HL-60 (cell line): ENCODE measurements around the gene BIRC7.

Experiments
- DNase-seq, 2 experiments: peaks; one replicate each; pipeline ENCODE4 v3.0.0-alpha.2; 2010 to 2020; ENCODE audit warnings: low read depth in 1 of 2, low spot score in 1 of 2
- H3K27ac ChIP-seq: fragments of 250-450 bp; sonication (Bioruptor Pico); replicated peaks from 2 replicates; pipeline ENCODE4 v1.5.1; 2020; ENCODE audit warnings: mild to moderate bottlenecking, moderate library complexity
- H3K27me3 ChIP-seq: fragments of 250-450 bp; sonication (Bioruptor Pico); 2 replicates; pipeline ENCODE4 v1.5.1; 2021; ENCODE audit warnings: mild to moderate bottlenecking, moderate library complexity; ENCODE audit not compliant: insufficient read depth, poor library complexity, severe bottlenecking
- H3K4me3 ChIP-seq: replicated peaks from 2 replicates; pipeline ENCODE4 v1.5.1; 2011; ENCODE audit warnings: mild to moderate bottlenecking, control low read depth, low read length; ENCODE audit not compliant: insufficient read depth
- CTCF ChIP-seq: IDR thresholded peaks from one replicate; pipeline ENCODE4 v1.5.1; 2011; ENCODE audit warnings: low read length, control low read depth, inconsistent platforms; ENCODE audit not compliant: insufficient read depth
- GABPA ChIP-seq: IDR thresholded peaks from 2 replicates; pipeline ENCODE4 v1.6.1; 2012; ENCODE audit warnings: low read depth
- POLR2AphosphoS5 ChIP-seq: IDR thresholded peaks from 2 replicates; pipeline ENCODE4 v1.6.1; 2012; ENCODE audit warnings: low read depth
- REST ChIP-seq: IDR thresholded peaks from 2 replicates; pipeline ENCODE4 v1.6.1; 2012; ENCODE audit warnings: low read depth; ENCODE audit not compliant: insufficient replicate concordance
- SPI1 ChIP-seq: IDR thresholded peaks from 2 replicates; pipeline ENCODE4 v1.6.1; 2012; ENCODE audit warnings: low read depth, mild to moderate bottlenecking, borderline replicate concordance

Gene BIRC7

GRCh38 chr20:63225082-63225454, 10.6 kb upstream of the BIRC7 start:
- H3K27me3 ChIP-seq, result peaks cover 8% of the 10 kb centered on the region
- no peak overlapping the region for H3K4me3 ChIP-seq
- DNase-seq, result no peak
- TF ChIP-seq CTCF (no peak), REST (no peak), GABPA (no peak), SPI1 (no peak), POLR2AphosphoS5 (no peak)
- no peak overlapping the region for H3K27ac ChIP-seq

DNA sequence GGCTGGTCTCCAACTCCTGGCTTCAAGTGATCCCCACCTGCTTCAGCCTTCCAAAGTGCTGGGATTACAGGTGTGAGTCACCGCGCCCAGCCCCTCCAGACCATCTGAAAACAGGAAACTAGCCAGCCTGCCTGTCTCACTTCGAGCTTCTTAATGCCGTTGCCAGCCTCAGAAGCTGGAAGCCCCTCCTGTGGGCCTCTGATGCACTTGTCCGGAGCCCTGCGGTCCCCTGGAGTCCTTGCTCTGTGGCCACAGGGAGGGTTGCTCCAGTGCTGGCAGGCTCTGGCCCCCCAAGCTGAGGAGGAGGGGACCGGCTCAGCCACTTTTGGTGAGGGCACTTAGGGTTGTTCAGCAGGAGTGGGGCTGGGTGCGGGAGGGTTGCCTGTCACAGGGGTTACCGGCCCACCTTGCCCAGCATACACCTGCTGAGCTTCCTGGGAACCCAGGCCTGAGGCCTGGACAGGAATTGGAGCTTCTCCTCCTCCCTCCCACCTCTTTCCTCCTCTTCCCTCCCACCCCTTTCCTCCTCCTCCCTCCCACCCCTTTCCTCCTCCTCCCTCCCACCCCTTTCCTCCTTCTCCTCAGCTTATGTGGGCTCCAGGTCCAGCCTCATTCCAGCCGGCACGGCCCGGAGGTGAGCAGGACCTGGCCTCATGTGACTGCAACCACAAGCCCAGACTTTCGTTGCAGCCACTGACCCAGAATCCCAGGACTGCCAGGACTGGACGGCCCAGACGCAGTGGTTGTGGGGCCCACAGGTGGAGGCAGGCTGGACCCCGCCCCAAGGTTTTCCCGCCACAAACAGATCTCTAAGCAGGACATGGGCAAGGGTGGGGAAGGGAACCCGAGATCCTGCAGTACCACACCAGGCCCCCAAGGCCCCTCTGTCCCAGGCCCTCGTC, 9.4 kb upstream of the BIRC7 start:
- Histone ChIP-seq H3K27ac (no peak overlapping the region), H3K4me3 (no peak overlapping the region)
- DNase-seq, result no peak

DNA sequence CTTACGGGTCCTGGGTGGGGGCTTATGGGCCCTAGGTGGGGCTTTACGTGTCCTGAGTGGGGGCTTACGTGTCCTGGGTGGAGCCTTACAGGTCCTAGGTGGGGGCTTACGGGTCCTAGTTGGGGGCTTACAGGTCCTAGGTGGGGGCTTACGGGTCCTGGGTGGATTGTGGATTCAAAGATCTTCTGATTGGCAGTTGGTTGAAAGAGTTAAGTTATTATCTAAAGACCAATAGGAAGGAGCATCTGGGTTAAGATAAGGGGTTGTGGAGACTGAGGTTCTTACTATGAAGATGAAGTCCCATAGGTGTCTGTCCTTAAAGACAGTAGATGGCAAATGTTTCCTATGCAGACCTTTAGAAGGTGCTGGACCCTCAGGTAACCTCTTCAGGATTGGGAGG, 8.4 kb upstream of the BIRC7 start:
- Histone ChIP-seq H3K4me3 (no peak overlapping the region), H3K27ac (no peak overlapping the region), H3K27me3 (peaks cover 19% of the 10 kb centered on the region)
- DNase-seq, result no peak
- TF ChIP-seq GABPA, result no peak
- TF ChIP-seq POLR2AphosphoS5, result no peak

More for the DNA sequence above, 9.4 kb upstream of the BIRC7 start:
- no peak for TF ChIP-seq GABPA
- peaks cover 16% of the 10 kb centered on the region for H3K27me3 ChIP-seq

DNA sequence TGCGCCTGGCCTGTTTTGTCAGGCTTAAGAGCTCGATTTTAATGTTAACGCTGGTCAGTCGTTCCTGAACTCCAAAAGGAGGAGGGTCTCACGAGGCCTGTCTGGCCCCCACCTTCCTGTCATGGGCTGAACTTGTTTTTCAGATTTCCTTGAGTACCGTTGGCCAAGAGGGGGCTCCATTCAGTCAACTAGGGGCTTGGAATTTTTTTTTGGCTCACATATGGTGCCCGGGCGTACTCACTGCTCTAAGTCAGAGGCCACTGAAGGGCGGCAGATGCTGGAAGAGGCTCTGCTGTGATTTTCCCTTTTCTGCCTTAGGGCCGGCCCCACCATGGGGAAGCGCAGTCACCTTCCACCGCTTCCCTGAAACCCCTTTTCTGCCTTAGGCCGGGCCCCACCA, 6.9 kb upstream of the BIRC7 start:
- Histone ChIP-seq H3K4me3 (no peak overlapping the region), H3K27ac (no peak overlapping the region), H3K27me3 (peaks cover 23% of the 10 kb centered on the region)
- DNase-seq, result no peak
- no peak for TF ChIP-seq SPI1
- no peak for TF ChIP-seq CTCF
- TF ChIP-seq REST, result no peak
- TF ChIP-seq POLR2AphosphoS5, result no peak
- TF ChIP-seq GABPA, result no peak
